Measurements from ENCODE around the gene CLIP4. TPM values are rescaled to one million over a fixed set of nuclear protein-coding genes. Genes with fewer than 3 reads are reported as not detected.

Gene CLIP4
- polyA plus RNA-seq, 2 of the 4 experiments (the other 2 are of a cell fraction) = 51.1 to 99.1 TPM

DNA sequence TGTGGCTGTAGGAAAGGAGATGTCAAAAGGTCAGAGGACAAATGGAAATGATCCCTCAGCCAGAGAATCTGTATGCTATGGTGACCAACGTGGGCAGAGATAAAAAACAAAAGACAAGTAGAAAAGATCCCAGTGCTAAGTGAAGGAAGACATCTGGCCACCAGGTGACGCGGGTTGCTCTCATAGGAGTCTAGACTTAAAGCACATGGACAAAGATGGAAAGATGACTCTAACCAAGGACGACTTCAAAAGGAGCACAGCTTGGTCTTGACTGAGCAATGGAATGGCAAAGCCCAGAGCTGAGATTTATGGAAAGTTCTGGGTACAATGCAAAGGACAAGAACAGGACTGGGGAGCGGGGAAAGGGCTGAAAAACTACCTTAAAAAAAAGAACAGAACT is 96.8 kb downstream of the CLIP4 start:
- FAIRE-seq = no peak
- Histone ChIP-seq H3K9me3 (no peaks in the 10 kb centered on the region), H3K27ac (no peak overlapping the region), H3K4me2 (no peak overlapping the region), H3K4me1 (no peaks in the 10 kb centered on the region), H3K4me3 (no peak overlapping the region)
- DNase-seq (ENCODE audit: low read depth in 1 of 2, low spot score in 1 of 2) = no peak
- TF ChIP-seq HOXB5 (CRISPR knock-in tag; IDR thresholded peaks at IDR 0.05) = no peak
- no peak for TF ChIP-seq SMC3 (IDR thresholded peaks at IDR 0.05)
- TF ChIP-seq, protein P1, sequence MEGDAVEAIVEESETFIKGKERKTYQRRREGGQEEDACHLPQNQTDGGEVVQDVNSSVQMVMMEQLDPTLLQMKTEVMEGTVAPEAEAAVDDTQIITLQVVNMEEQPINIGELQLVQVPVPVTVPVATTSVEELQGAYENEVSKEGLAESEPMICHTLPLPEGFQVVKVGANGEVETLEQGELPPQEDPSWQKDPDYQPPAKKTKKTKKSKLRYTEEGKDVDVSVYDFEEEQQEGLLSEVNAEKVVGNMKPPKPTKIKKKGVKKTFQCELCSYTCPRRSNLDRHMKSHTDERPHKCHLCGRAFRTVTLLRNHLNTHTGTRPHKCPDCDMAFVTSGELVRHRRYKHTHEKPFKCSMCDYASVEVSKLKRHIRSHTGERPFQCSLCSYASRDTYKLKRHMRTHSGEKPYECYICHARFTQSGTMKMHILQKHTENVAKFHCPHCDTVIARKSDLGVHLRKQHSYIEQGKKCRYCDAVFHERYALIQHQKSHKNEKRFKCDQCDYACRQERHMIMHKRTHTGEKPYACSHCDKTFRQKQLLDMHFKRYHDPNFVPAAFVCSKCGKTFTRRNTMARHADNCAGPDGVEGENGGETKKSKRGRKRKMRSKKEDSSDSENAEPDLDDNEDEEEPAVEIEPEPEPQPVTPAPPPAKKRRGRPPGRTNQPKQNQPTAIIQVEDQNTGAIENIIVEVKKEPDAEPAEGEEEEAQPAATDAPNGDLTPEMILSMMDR (IDR thresholded peaks at IDR 0.05) = no peak
- no peak for TF ChIP-seq PHF8 (IDR thresholded peaks at IDR 0.05; ENCODE audit: borderline replicate concordance, low read depth)
- TF ChIP-seq, protein P2, sequence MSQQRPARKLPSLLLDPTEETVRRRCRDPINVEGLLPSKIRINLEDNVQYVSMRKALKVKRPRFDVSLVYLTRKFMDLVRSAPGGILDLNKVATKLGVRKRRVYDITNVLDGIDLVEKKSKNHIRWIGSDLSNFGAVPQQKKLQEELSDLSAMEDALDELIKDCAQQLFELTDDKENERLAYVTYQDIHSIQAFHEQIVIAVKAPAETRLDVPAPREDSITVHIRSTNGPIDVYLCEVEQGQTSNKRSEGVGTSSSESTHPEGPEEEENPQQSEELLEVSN (IDR thresholded peaks at IDR 0.05; ENCODE audit: borderline replicate concordance, low read depth) = no peak
- no peak for TF ChIP-seq CBX2 (IDR thresholded peaks at IDR 0.05; ENCODE audit: borderline replicate concordance, low read depth)
- TF ChIP-seq RNF2 (IDR thresholded peaks at IDR 0.05; ENCODE audit: borderline replicate concordance, low read depth) = no peak
- TF ChIP-seq, protein P3, sequence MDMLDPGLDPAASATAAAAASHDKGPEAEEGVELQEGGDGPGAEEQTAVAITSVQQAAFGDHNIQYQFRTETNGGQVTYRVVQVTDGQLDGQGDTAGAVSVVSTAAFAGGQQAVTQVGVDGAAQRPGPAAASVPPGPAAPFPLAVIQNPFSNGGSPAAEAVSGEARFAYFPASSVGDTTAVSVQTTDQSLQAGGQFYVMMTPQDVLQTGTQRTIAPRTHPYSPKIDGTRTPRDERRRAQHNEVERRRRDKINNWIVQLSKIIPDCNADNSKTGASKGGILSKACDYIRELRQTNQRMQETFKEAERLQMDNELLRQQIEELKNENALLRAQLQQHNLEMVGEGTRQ (IDR thresholded peaks at IDR 0.05) = no peak
- TF ChIP-seq, protein P4, sequence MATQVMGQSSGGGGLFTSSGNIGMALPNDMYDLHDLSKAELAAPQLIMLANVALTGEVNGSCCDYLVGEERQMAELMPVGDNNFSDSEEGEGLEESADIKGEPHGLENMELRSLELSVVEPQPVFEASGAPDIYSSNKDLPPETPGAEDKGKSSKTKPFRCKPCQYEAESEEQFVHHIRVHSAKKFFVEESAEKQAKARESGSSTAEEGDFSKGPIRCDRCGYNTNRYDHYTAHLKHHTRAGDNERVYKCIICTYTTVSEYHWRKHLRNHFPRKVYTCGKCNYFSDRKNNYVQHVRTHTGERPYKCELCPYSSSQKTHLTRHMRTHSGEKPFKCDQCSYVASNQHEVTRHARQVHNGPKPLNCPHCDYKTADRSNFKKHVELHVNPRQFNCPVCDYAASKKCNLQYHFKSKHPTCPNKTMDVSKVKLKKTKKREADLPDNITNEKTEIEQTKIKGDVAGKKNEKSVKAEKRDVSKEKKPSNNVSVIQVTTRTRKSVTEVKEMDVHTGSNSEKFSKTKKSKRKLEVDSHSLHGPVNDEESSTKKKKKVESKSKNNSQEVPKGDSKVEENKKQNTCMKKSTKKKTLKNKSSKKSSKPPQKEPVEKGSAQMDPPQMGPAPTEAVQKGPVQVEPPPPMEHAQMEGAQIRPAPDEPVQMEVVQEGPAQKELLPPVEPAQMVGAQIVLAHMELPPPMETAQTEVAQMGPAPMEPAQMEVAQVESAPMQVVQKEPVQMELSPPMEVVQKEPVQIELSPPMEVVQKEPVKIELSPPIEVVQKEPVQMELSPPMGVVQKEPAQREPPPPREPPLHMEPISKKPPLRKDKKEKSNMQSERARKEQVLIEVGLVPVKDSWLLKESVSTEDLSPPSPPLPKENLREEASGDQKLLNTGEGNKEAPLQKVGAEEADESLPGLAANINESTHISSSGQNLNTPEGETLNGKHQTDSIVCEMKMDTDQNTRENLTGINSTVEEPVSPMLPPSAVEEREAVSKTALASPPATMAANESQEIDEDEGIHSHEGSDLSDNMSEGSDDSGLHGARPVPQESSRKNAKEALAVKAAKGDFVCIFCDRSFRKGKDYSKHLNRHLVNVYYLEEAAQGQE (IDR thresholded peaks at IDR 0.05) = no peak
- no peak for TF ChIP-seq MAFK (IDR thresholded peaks at IDR 0.05; ENCODE audit: partially characterized antibody)
- TF ChIP-seq EP300 (IDR thresholded peaks at IDR 0.05) = no peak
- TF ChIP-seq HOXA7 (CRISPR knock-in tag; IDR thresholded peaks at IDR 0.05) = no peak
- TF ChIP-seq CHD4 (IDR thresholded peaks at IDR 0.05; ENCODE audit: borderline replicate concordance) = no peak
- TF ChIP-seq HDAC2 (IDR thresholded peaks at IDR 0.05) = no peak
- TF ChIP-seq, protein P5, sequence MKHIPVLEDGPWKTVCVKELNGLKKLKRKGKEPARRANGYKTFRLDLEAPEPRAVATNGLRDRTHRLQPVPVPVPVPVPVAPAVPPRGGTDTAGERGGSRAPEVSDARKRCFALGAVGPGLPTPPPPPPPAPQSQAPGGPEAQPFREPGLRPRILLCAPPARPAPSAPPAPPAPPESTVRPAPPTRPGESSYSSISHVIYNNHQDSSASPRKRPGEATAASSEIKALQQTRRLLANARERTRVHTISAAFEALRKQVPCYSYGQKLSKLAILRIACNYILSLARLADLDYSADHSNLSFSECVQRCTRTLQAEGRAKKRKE (CRISPR knock-in tag; IDR thresholded peaks at IDR 0.05; ENCODE audit: low read depth) = no peak
- no peak for TF ChIP-seq EHMT2 (IDR thresholded peaks at IDR 0.05; ENCODE audit: low read depth)
- TF ChIP-seq, protein P6, sequence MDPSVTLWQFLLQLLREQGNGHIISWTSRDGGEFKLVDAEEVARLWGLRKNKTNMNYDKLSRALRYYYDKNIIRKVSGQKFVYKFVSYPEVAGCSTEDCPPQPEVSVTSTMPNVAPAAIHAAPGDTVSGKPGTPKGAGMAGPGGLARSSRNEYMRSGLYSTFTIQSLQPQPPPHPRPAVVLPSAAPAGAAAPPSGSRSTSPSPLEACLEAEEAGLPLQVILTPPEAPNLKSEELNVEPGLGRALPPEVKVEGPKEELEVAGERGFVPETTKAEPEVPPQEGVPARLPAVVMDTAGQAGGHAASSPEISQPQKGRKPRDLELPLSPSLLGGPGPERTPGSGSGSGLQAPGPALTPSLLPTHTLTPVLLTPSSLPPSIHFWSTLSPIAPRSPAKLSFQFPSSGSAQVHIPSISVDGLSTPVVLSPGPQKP (IDR thresholded peaks at IDR 0.05; ENCODE audit: low read depth, low read length) = no peak
- no peak for TF ChIP-seq NFE2L2 (conservative IDR thresholded peaks at IDR 0.05; ENCODE audit: low read length)
- TF ChIP-seq RCOR1 (IDR thresholded peaks at IDR 0.05; ENCODE audit: low read depth, low read length) = no peak
- WGBS (ENCODE audit: missing lambda C conversion rate) = 64% methylated on average over 5 of the region's 5 CpGs
- no peak for ATAC-seq
- CTCF ChIA-PET = interaction anchor here (0.6 to 1.7 kb wide), 4 partner anchors 97 to 903 kb away, joined by 3 to 6 read pairs (median 3); no protein-coding TSS in a partner anchor
- POLR2A ChIA-PET = no interaction called here

All from A549 (cell line).